Kidney tubule cell (primary cell): ENCODE results near the gene TIFAB.
A peak's percentile ranks its signal among the peaks of the same experiment; 100 is the strongest.

Experiments
- DNase-seq: peaks from one replicate; pipeline ENCODE4 v3.0.0-alpha.2; 2018; ENCODE audit warnings: low spot score

TIFAB gene

DNA sequence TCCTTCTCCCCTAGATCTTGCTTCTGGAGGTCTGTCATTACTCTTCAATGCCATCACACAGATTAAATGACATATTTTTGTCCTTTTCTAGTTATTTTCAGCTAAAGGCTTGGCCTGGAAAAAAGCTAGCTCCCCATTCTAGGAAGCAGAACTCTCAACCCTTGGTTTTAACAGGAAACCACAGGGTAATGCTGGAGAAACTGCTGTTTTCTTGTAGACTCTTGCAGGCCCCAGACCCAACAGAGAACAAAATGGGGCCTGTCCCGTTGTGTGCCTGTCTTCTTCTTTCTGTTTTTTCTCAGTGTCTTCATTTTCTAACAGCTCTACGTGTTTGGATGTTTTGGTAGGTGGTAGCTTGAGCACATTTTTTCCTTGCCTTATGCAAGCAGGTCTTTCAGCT lies 26.5 kb downstream of the TIFAB start:
- DNase-seq: no peak

GRCh38 chr5:135423846-135424168 lies 28.3 kb downstream of the TIFAB start:
- DNase-seq: no peak

DNA sequence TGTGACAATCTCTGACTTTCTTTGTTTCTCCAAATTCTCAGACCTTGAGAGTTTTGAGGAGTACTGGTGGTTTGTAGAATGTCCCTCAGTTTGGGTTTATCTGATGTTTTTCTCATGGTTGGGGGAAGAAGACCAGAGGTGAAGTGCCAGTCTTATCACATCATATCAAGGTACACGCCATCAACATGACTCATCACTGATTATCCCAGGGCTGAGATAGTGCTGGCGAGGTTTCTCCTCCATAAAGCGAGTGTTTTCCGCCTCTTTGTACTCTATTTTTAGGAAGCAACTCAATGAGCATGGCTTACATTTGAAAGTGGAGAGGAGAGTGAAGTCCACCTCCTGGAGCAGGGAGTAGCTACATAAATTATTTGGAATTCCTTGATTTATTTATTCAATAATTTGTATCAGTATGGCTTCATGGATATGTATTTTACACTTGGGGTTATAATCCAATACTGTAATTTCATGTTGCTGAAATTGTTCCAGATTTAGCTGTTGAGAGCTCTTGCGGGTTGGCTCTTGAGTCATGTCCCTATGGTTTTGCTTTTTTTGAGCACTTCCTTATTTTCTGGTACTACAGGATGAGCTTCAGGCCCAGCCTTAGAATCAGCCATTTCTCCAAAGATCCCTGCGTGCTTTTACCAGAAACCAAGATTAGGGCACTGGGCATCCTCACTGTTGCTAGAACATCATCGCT lies 28.9 kb downstream of the TIFAB start:
- peak; percentile 10 for DNase-seq

- no peak for DNase-seq
Observed at GRCh38 chr5:135422419-135422818, 29.7 kb downstream of the TIFAB start.

GRCh38 chr5:135417083-135417482 lies 35.1 kb downstream of the TIFAB start:
- no peak for DNase-seq

DNA sequence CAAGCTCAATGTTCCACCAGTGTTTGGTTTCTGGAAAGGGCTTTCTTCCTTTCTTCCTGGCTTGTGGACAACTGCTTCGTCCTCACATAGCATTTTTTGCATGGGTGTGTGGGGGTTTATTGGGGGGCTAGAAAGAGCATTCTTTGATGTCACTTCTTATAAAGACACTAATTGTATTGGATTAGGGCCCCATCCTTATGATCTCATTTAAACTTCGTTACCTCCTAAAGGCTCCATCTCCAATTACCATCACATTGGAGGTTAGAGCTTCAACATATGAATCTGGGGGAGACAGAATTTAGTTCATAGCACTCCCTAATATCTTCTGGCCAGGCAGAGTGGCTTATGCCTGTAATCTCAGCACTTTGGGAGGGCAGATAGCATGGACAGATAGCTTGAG lies 47.1 kb downstream of the TIFAB start:
- no peak for DNase-seq

DNA sequence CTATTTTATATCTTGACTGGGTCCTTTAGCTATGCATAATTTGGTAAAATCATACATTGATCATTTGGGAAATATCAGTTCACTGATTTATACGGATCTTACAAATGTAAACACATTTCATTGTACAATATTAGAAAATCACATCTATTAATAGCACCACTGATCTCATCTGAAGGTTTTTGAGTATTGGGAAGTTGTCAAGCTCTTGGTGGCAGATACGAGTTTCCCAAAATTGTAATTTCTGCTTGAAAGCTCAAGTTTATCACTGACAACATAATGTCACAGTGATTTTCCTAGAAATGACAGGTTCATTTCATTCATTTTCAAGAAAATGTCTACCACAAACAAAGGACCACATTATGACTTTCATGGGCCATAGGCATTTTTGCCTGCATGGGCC lies 50.1 kb downstream of the TIFAB start:
- DNase-seq: no peak

GRCh38 chr5:135400866-135401265 lies 51.3 kb downstream of the TIFAB start:
- DNase-seq: no peak

- no peak for DNase-seq
Observed at GRCh38 chr5:135399794-135400542, 52.2 kb downstream of the TIFAB start.

GRCh38 chr5:135398855-135399793 lies 53.0 kb downstream of the TIFAB start, which contains the start of gene MACROH2A1:
Gene MACROH2A1 (minus strand): TSS chr5:135399231. CDS start chr5:135389093, 10,138 bp downstream.
- DNase-seq: peak; percentile 87

GRCh38 chr5:135398160-135398854 lies 53.8 kb downstream of the TIFAB start:
- DNase-seq: peak; percentile 66
